GM19468 (cell line): ENCODE results near the gene ADGRG2.

Experiments used
- ATAC-seq: cut with Tn5 transposase; IDR thresholded peaks from one replicate; pipeline ENCODE4 v1.9.1; 2021; ENCODE audit warnings: mild to moderate bottlenecking, moderate library complexity, moderate number of reproducible peaks; ENCODE audit not compliant: unreplicated experiment; ENCODE audit errors: extremely low read depth

The ADGRG2 gene, protein sequence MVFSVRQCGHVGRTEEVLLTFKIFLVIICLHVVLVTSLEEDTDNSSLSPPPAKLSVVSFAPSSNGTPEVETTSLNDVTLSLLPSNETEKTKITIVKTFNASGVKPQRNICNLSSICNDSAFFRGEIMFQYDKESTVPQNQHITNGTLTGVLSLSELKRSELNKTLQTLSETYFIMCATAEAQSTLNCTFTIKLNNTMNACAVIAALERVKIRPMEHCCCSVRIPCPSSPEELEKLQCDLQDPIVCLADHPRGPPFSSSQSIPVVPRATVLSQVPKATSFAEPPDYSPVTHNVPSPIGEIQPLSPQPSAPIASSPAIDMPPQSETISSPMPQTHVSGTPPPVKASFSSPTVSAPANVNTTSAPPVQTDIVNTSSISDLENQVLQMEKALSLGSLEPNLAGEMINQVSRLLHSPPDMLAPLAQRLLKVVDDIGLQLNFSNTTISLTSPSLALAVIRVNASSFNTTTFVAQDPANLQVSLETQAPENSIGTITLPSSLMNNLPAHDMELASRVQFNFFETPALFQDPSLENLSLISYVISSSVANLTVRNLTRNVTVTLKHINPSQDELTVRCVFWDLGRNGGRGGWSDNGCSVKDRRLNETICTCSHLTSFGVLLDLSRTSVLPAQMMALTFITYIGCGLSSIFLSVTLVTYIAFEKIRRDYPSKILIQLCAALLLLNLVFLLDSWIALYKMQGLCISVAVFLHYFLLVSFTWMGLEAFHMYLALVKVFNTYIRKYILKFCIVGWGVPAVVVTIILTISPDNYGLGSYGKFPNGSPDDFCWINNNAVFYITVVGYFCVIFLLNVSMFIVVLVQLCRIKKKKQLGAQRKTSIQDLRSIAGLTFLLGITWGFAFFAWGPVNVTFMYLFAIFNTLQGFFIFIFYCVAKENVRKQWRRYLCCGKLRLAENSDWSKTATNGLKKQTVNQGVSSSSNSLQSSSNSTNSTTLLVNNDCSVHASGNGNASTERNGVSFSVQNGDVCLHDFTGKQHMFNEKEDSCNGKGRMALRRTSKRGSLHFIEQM

DNA sequence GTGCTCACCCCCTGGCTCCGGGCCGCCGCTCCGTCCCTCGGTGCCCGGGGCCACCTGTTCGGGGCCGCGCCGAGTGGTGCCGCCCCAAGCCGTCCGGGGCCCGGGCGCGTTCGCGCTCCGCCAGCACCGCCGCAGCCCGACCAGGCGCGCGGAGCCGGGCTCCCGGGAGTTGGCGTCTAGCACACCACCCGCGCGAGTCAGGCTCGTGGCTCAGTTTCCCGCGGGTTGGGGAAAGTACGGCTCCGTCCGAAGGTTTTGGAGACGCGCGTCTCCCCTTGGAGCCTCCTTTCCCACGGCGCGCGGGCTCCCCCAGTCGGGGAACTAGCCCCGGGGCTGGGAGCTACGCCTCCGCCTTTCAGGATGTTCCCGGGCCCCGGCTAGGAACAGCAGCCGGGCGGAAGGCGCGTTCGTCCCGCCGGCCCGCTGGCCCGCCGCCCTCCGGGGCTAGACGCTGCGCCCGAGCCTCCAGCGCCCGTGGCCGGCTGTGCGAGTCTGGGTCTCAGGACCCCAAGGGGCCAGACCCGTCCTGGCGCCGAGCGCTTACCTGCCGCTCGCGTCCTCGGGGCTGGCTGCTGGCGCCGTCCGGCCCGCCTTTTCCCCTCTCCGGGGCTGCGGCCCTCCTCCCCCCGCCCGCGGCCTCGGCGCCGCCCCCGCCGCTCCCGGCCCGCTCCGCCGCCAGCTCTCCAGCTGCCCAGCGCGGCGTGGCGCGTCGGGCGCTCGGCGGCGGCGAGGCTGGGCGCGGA is at the start of gene ADGRG2:
Gene ADGRG2 (minus strand): TSS at position 571 of the 743 bp plus-strand sequence. CDS start 53,634 bp downstream, outside the sequence.
- no peak for ATAC-seq

DNA sequence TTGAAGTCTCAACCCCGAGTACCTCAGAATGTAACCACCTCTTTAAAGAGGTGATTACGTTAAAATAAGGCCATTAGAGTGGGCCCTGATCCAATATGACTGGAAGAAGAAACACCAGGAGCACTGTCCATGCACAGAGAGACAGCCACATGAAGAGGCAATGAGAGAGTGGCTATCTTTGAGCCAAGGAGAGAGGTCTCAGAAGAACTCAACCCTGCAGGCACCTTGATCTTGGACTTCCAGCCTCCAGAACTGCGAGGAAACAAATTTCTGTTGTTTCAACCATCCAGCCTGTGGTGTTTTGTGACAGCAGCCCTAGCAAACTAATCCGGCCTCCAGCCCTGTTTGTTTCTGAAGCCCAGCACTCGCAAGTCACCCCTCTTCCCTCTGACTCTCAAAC is 46.3 kb upstream of the ADGRG2 start:
- no peak for ATAC-seq

DNA sequence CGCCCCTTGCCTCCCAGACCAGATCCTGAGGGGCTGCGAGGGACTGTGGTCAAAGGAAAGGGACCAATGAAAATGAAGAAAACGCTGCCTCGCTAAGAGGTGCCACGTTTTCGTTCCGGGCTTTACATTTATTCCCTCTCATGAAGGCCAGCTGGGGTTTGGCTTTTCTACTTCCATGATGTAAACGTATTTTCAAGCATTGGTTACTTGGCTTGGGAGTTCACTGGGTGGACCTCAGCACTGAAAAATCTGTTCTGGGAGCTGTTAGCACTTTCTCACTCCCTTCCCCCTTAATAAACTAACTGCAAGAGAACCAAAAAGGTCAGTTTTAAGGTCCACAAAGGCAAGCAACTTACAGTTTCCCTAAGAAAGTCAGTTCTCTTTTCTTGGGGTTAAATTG is 40.6 kb upstream of the ADGRG2 start:
- ATAC-seq = no peak

DNA sequence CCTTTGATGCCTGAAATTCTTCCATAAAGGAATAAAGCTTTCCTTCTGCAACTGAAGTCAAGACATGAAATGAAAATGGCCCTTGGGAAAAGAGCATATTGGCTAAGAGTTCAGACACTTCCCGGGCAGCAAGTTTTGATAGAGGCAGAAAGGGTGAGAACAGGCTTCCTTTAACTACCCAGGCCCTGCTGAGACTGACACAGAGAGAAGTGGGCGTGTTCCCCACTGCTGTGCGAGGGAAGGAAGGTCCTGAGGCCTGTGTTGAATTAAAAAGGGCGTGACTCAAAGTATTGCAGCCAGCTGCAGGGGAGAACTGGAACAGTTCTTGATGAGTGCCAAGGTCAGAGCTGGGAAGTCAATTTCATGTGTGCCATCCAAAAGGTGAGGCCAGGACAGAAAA is 33.9 kb upstream of the ADGRG2 start:
- no peak for ATAC-seq

DNA sequence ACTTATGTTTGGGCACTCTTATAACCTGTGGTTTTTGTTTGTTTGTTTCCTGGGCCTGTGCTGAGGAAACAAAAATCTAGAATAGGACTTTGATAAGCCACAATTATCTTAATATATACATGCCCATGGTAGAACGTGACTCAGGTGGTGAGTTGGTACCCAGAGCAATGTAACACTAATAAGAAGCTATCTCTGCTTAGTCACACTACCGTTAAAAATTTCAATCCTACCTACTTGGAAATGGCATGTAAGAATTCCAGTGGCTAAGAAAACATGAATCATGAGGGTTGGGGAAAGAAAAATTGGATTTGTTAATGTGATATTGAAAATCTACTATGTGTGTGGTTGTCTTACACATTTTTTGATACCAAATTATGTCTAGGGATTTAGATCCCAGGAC is 30.5 kb upstream of the ADGRG2 start:
- ATAC-seq = no peak

DNA sequence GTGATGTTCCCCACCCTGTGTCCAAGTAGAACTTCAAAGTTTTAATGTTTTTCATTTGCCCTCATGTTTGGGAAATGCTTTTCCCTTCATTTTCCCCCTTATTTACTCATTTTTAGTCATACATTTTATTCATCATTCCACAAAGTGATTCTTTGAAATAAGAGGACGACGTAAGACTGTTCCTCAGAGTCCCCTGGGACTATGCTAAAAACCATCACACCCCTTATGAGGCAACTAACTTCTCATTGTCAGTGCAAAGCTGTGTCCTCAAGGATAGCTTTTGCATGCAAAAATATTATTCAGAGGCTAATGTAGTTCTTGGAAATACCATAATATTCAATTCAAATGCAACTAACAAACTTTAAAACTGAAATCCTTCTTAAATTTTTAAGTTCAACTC is 14.8 kb upstream of the ADGRG2 start:
- ATAC-seq = no peak

DNA sequence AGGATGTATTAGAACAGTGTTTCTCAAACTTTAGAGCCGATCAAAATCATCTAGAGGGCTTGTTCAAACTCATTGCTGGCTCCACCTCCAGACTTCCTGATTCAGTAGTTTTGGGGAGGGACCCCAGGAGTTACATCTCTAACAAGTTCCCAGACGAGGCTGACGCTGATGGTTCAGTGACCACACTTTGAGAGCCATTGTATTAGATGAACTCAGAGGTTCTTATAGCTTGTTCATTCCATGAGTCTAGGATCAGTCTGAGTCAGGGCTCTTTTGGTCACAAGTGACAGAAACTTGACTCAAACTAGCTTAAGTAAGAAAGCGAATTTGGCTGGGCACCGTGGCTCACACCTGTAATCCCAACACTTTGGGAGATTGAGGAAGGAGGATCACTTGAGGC is 11.5 kb upstream of the ADGRG2 start:
- ATAC-seq = no peak

DNA sequence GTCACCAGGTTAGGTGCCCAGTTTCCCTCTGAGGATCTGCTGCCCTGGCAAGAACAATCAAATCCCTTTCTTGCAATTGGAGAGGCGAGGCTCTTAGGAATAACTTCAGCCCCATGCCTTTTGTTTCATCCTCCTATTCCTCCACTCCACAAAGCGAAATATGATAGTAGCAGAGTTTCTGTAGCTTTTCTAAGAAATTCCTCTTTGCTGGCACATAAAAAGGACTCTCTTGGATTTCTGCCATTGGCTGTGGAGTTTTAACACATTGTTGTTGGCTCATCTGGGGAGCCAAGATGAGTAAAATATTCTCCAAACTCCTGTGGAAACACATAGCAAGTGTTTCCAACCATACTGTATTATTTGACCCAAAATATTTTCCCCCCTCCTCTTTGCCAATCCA is 11.0 kb upstream of the ADGRG2 start:
- ATAC-seq = no peak

DNA sequence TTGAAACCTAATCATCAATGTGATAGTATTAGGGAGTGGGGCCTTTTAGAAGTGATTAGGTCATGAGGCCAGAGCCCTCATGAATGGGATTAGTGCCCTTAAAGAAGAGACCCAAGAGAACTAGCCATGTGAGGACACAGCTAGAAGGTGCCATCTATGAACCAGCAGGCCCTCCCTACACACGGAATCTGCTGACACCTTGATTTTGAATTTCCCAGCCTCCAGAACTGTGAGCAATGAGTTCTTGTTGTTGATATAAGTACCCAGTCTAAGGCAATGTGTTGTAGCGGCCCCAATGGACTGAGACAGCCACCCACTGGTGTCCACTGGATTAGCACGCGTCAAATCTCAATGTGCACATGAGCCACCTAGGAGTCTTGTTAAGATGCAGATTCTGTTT is 8.4 kb upstream of the ADGRG2 start:
- ATAC-seq = no peak

DNA sequence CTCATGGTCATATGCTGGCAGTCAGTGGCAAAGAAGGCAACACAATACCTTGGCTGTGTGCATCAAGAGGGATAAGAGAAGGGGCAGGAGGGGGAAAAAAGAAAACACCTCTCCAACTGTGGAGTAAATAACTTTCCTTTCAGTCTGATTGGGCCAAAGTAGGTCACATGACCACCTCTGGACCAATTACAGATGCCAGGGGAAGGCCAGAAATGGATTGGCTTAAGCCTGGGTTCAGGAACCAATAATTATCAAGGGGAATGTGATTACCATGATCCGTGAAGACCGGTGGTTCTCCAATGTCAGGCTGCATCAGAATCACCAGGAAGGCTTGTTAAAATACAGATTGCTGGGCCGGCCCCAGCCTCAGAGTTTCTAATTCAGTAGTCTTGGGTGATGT is 7.4 kb upstream of the ADGRG2 start:
- no peak for ATAC-seq

DNA sequence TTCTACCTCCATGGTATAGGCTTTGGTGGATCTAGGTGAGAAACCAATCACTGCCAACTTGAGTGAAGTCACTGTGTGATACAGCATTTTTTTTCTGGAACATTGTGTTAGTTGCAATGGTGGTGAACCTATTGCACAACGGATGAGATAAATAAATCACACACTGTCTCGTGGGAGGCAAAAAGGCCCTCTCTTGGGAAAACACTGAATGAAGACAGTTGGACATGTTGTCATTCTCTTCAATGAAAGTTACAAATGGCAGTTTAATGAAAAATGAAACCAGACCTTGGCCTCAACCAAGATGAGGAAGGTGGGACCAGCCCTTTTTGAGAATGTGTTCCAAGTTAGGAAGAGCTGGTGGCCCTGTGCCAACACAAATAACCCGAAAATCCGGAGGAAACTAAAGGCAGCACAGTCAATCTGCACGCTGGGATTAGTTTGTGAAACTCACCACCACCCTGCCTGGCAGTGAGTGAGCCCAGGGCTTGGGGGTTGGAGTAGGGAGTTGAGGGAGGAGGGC is 5.4 kb upstream of the ADGRG2 start:
- no peak for ATAC-seq

DNA sequence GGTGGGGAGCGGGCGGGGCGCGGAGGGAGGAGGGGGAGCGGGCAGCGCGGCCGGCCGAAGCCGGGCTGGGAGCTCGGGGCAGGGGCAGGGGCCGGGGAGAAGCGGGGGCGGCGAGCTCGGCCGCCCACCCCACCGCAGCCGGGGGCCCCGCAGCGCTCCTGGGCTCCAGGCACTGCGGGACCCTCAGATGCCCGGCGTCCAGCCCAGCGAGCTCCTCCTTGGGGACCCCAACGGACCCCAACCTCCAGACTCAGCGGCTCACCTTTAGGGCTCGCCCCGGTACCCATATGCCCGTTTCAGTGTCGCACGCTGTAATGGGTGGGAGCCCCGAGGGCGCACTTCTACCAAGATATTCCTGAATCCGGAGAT is 357 bp upstream of the ADGRG2 start:
- ATAC-seq = no peak

DNA sequence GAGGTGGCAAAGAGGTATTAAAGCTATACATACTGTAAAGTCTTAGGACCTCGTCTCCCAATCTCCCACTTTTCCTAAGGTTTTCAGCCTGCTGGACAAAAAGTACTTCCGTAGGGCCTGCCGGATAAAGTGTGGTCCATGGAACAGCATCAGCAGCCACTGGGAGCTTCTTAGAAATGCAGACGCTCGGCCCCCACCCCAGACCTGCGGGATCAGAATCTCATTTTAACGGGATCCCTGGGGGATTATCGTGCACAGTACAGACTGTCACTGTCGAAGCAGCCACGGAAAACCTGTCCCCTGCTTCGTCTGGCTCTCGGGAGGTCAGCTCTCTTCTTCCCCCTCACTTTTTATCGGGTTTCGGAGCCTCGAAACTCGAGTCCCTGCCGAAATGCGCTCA is 802 bp downstream of the ADGRG2 start:
- no peak for ATAC-seq

DNA sequence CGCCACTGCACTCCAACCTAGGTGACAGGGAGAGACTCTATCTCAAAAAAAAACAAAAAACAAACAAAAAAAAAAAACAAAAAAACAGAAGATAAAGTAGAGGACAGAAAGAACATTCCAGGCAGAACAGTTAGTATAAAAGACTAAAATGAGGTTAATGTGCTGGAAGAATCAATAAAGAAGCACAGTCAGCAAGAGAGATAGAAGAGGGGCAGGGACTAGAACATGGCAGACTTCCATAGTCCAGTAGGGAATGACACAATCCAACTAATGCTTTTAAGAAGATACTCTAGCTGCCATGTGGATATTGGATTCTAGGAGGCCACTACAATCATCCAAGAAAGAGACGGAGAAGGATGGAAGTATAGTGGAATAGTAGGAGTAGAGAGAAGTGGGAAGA is 11.6 kb downstream of the ADGRG2 start:
- no peak for ATAC-seq

DNA sequence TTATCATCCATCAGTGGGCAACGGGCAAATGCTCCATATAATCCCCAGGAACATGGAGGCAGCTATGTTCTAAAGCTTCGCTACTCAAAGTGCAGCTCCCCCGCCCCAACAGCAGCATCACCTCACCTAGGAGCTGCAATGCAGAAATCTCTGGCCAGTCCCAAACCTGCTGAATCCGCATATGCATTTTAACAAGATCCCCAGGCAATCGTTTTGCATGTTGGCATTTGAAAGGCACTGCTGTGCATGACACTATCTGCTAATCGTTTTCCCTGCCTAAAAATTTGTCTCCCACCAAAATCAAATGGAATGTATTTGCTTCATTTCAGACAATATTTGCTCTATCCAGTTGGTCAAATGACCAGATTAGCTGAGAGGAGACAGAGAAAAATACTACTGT is 15.2 kb downstream of the ADGRG2 start:
- ATAC-seq = no peak

DNA sequence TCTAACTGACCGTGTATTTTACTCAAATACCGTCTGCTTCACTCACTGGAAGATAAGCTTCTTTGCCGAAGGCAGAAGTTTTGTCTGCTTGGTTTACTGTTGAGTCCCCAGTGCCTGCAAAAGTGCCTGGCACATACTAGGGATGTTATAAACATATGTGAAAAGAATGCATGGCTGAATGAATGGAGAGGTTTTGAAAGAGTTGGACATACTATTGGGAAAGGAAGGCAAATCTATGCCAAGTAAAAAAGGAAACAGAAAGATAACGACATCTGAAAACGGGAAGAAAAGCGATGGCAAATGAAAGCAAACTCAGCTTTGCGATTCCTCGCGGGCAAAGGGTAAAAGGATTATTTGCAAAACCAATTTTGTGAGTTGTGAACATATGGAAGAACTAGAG is 21.7 kb downstream of the ADGRG2 start:
- ATAC-seq = no peak

DNA sequence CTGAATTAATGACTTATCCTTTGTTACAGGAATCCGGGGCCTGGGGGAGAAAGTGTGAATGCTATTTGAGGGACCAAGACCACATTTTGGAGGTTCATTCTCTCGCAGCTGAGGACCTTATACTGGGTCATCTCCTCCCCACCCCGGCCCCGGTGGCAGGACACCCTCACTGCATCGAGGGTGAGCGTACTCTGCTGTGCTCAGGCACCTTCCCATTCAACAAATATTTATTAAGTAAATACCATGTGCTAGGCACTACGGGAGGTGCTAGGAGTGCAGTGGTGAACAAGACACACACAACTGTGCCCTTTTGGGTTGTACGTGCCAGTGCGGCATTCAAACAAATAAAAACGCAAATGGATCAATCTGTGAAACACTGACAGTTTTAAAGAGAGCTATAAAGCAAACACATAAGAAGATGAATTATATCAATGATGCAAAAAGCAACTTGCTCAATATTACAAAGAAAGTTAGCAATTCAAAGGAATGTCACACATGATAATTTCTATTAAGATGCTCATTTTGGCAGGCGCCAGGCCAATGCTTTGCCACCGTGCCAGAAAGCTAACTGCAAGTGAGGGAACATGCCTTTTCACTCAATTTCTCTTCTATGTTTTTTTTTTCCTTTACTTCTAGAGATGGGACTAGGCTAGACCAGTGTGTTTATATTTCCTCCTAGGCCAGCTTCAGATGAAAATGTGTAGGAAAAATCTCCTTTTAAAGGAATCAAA is 24.6 kb downstream of the ADGRG2 start:
- no peak for ATAC-seq

DNA sequence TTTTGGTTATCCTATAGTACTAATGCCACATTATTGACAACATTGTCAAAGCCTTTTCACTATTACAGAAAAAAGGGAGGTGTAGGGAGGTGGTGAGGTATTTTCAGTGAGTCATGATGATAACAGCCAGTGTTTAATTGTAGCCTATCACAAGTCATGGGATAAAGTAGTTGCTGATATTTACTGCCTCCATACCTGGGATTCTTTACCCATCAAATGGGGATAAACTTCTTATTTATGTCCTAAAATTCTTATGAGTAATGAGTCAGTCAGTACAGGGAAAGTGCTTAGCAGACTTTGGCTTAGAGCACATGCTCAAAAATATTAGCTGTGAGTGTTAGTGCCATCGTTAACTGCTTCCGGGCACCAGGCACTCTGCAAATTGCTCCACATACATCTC is 25.7 kb downstream of the ADGRG2 start:
- ATAC-seq = no peak

DNA sequence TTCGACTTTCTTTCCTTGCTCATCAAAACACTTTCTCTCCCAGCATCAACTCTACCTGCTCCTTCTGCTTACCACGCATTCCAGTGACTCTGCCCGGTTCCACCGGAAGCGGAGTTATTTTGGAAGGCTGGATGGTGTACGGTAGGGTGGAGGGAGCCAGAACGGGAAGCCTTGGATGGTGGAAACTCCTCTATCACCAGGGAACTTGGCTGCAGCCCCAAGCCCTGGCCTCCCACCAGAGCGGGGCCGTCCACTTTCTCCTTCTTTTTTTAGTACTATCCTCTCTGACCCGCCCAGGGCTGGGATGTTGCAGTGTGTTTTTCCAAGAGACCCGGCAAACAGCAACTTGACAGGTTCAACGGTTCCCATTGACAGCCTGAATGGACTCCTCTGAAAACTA is 27.6 kb downstream of the ADGRG2 start:
- ATAC-seq = no peak

DNA sequence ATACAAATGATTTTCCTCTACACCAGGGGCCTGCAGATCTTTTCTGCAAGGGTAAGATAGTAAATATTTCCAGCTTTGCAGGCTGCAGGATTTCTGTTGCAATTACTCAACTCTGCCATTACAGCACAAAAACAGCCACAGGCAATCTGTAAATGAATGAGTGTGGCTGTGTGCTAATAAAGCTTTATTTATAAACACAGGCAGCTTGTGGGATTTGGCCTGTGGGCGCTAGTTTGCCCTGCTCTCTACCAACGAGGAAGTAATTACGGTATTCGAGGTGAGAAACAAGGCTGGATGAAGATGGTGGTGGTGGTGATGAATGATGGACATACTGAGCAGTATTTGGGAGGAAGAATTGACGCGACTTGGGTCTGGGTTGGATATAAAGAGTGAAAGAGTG is 30.7 kb downstream of the ADGRG2 start:
- ATAC-seq = no peak
